Measurements from ENCODE around the gene SLC24A5.

SLC24A5 gene

GRCh38 chr15:48190932-48191573 is 70.3 kb downstream of the SLC24A5 start:
- peak; percentile 53 for DNase-seq (ENCODE audit: low spot score)

- no peak for DNase-seq (ENCODE audit: low spot score)
Measured at GRCh38 chr15:48191574-48192225, 70.9 kb downstream of the SLC24A5 start, which contains the start of gene CTXN2. TSS of gene CTXN2 (plus strand) at chr15:48191665. CDS start at chr15:48201301, 9,636 bp downstream.

Data from AG08396 (cell line).